ENCODE data around the gene CELF4.

Gene CELF4

GRCh38 chr18:37339701-37340215 is 225.8 kb downstream of the CELF4 start:
- no peak for DNase-seq

DNA sequence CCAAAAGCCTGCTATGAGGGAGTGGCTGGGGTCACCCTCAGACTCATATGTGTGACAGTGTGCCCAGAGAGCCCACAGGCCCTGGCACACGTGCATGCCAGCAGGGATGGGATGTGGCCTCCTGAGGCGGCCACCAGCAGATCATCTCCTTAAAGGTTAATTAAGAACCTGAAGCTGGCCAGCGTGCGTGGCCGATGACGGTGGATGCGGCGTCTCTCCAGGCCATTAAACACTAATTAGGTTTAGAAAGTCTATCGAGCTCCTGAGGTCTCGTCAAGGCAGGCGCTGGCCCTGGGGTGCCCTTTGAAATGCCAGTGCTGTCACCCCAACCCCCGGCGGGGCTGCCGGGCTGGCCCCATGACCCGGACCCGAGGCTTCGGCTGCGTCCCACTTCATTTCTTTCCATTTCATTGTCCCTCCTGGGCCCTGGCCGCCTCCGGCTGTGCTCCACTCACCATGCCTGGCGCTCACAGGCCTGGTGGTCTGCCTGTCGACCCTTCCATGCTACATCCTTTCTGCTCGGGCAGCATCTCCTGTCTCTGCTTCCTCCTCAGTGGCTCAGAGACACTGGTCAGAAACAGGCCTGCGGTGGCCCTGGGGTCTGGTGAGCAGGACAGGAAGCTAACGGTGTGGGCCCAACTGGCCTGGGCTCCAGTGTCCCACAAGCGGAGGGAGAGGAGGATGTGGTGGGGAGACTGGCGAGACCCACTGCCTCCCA is 228.9 kb downstream of the CELF4 start:
- DNase-seq = no peak

GRCh38 chr18:37335409-37335736 is 230.2 kb downstream of the CELF4 start:
- DNase-seq = no peak

DNA sequence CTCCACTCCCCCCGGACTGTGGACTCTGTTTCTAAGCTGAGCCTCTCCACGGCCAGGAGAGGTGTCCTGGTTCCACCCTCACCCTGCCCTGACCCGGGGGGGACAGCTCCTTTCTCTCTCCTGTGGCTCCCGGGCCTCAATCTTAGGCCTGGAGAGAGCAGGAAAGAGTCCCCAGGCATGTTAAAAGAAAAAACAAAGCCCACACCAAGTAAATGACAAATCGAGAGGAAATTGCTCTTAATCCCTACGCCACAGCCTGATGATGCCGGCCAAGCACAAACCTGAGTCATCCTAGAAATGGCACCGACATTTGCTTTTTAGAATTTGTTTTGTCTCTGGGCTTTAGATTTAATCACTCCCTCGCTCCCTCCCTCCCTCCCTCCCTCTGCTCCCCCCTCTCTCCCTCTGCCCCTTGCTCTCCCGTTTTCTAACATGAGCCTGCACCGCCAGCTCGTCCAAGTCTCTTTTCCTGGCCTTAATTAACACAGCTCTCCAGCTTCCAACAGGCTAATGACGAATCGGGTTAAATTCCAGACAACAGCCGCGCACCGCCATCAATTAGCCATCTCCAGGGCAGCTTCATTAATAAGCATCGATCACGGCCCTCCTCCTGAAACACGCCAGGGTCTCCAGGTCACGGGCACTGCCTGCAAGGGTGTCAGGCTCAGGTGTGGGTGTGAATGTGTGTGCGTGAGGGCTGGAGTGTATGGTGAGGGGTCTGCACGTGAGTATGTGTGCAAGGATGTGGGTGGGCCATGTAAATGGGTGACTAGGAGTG is 230.8 kb downstream of the CELF4 start:
- DNase-seq = no peak

GRCh38 chr18:37332628-37333420 is 232.8 kb downstream of the CELF4 start:
- DNase-seq = no peak

DNA sequence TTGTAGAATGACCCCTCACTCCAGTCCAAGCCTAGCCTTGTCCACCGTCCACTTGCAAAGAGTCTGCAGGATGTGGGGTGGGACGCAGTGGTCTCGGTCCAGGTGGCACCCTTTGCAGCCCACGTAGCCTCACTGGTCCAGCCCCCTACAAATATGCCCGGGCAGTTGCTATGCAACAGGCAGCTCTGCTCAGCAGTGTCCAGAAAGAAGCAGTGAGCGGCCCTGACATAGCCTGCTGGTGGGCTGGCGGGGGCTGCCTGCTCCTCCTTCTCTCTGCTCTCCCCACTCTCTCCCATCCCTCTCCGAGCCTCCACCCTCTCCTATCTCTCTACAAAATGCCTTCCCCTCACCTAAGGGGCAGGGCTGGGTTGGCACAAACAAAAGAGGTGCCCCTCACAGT is 233.4 kb downstream of the CELF4 start:
- no peak for DNase-seq

DNA sequence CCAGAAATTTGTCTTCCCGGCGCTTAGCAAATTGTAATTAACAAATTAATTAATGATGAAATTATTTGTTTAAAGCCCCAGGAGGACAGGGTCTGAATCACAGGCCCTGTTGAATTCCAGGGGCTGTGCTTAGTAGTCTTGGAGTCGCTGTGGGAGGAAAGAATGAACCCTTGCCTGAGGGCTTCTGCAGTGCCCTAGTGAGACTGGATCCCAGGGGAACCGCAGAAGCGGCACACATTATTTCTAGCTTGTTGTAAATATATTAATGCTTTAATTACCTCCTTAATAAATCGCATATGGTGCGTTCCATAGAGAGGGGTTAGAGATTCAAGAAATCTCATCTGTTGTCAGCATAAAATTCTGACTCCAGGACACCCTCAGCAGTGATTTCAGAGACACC is 235.4 kb downstream of the CELF4 start:
- DNase-seq = no peak

DNA sequence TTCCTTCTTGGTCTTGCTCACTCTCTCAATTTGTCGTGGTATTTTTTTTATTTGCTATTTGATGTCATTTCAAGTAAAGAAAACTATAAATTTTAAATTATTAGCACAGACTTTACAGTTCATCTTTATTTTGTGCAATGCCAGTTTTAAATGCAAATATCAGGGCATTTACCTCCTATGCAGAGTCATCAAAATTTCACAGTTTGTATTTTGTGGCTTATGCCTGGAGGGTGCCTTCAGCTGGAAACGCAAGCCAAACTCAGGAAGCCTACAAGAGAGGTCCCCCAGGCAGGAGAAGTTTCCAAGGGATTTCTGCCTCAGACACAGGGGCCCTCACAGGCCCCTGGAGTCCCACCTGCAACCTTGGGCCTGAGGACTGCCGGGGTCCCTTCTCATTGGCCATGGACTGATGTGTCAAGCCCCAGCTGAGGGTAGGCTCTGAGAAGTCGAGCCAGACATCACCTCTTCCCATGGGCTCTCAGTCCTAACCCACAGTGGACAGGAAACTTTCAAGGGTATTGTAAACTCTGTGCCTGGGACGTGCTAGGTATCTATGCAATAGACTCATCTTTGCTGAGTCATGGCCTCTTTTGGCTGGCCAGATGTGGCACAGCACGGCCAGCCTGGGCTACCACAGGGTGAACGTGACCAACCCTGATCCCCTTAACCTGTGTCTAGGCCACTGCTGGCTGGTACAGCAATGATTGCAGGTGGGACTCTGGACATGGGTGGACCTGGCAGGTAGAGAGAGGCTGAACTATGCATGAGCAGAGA is 236.5 kb downstream of the CELF4 start:
- DNase-seq = no peak

GRCh38 chr18:37327063-37327577 is 238.5 kb downstream of the CELF4 start:
- no peak for DNase-seq

DNA sequence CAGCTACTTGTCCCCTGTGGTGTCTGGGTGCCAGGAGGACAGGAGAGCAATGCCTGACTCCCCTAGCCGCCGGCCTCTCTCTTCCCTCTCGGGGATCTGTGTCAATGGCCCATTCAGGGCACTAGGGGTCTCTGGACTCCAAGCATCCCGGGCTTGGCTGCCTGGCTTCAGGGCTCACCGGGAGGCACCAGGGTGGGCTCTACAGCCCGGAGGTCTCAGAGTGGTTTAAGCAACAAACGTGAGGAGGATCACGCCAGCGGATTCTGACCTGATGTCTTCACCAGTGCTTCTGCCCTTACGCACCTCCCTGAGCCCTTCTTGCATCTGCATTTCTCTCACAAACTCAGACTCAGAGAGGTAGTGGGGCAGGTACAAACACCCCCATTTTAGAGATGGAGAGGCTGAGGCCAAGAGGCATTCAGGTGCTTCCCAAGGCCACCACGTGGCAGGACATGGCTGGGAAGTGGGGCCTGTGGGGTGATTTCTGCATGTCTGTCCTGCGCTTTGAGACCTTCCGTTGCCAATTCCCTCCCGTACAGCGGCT is 243.0 kb downstream of the CELF4 start:
- no peak for DNase-seq

DNA sequence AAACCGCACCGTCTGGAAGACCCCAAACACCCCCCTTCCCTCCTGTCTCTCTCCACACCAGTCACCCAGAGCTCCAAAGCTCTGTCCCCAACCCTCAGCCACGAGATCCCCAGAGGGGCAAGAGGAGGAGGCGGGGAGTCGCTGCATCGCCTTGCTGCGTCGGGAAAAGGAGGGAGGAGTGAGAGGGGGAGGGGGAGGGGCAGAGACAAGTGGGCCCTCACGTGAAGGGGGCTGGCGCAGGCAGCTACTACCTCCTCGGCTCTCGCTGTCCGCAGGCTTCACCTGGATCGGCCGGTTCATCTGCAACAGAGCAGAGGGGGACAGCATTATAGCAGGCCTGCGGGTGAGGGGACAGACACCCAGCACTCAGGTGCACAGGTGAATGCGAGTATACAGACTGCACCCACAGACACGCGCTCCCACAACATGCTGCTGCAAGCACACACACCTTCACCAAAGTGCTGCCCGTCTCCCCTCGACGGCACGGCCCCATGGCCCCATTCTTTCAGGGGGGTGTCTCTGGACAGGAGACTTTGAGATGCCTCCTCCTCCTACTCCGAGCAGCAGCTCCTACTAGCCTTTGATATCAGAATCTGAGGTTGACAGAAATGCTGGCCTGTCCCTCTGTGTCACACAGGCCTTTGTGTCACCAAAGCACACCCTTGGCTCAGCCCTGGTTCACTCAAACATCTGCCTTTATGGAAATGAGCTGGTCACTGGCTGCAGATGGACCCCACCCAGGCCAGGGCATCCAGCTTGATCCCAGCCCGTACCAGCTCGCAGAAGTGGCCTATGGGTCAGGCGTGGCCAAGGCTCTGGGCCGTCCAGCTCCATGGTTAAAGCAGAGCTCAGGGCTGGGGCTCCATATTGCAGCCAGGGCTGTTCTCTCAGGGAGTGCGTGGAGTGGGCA is 243.8 kb downstream of the CELF4 start:
- DNase-seq = no peak

DNA sequence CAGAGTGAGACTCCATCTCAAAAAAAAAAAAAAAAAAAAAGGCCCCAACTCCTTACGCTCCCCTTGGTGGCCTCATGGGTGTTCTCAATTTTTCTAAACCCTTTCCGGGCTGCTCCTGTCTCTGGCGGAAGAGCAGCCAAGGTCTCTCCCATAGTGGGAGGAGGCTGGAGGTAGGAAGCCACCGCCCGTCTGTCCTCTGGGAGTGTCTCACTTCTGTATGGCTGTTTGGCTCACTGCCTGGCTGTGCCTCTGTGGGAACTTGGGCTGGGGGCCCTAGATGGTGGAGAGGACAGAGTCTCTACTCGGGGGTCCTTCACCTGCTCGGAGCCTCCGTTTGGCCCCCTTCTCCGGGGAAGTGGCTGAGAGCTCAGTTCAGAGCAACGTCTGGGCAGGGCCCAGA is 245.3 kb downstream of the CELF4 start:
- no peak for DNase-seq

- DNase-seq = no peak
These were observed 246.9 kb downstream of the CELF4 start for GRCh38 chr18:37318360-37319355.

GRCh38 chr18:37317486-37317885 is 248.1 kb downstream of the CELF4 start:
- DNase-seq = no peak

- DNase-seq = no peak
These were observed 249.1 kb downstream of the CELF4 start for GRCh38 chr18:37316468-37316867.

GRCh38 chr18:37315935-37316334 is 249.7 kb downstream of the CELF4 start:
- no peak for DNase-seq

- DNase-seq = no peak
These were observed 251.1 kb downstream of the CELF4 start for GRCh38 chr18:37314534-37314933.

DNA sequence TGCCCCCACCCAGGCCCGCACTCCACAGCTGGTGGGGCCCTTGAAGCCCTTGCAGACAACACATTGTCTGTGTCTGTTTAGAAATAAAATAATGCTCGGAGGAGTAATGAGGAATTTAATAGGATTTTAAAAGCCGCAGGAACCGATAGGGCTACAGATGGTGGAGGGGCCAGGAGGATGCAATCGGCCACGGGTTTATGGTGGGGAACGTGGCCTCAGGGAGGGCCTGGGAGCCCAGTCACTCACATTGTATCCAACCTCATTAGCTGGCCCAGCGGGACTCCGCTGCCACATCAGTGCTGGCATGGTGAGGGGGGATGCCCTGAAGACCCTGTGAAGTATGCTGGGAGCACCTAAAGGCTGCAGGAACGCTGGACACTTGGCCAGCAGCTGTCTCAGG is 252.0 kb downstream of the CELF4 start:
- no peak for DNase-seq

DNA sequence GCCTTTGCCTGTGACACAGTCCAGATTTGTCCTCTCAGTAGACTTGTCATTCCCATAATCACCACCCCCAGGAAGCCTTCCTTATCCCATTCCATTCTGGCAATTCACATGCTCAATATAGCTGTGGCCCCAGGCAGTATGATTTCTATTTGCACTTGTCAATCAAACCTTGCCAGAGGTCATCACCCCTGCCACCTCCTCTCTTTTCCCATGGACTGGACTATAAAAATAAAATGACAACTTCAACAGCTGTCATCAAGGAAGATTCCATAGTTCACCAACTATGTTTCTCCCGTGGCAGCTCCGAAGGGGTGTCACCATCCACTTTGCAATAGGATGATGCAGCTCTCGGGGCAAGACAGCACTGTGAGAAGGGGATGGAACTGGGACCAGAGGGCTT is 255.7 kb downstream of the CELF4 start:
- DNase-seq = no peak

GRCh38 chr18:37309059-37309458 is 256.5 kb downstream of the CELF4 start:
- no peak for DNase-seq

Measured in activated naive CD4-positive, alpha-beta T cell treated with Interleukin-2 at 50 U/mL for 16 hours (primary cell).